HT-29 (cell line): ENCODE data around the gene ITGBL1. TPM values are rescaled to one million over a fixed set of nuclear protein-coding genes. Genes with fewer than 3 reads are reported as not detected.

Experiments used
- DNase-seq: peaks from one replicate; pipeline ENCODE4 v3.0.0-alpha.2; 2015; ENCODE audit warnings: low spot score
- total RNA-seq: library from RNA; depleted of rRNA; stranded (reverse); fragments of >200 nt; shearing (Covaris generic); gene quantifications from 2 replicates; pipeline ENCODE4 v1.2.3, GENCODE V29; 2014

The ITGBL1 gene
- total RNA-seq, 1 experiment from 2014 or later = not detected

- no peak for DNase-seq
These were observed 245.3 kb downstream of the ITGBL1 start for GRCh38 chr13:101697745-101698144.

DNA sequence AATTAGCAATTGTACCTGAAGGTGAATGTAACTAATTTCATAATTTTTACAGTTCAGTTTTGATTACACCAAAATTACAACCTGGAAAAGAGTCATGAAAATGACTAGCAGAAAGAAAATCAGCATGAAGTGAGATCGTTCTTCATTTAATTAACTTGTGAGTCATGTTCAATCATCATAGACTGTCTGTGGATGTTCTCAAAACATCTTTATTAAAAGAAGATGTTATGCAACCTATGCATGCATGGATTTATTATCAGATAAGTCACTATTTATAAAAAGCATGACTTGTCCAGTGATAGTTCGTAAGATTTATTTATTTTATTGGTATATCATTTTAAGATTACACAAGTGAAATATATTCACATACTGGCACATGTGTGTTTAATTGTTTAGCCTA is 245.9 kb downstream of the ITGBL1 start:
- no peak for DNase-seq

- DNase-seq = no peak
These were observed 248.1 kb downstream of the ITGBL1 start for GRCh38 chr13:101700598-101700997.

DNA sequence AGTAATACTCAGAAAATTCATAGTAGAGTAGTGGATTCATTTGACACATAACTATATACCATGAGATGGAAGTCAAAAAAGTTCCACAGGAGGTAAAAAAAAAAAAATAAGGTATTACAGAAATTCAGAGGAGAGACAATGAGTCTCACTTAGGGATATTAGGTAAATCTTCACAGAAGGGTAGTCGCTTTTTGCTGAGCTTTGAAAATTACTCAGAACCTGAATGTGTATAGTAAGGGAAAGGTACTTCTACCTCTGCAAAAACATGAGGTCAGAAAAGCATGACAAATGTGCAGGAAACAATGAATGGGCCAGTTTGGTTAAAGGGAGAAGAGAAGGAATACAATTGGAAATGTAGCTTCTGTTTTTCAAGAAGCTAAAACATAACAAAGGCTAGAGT is 250.6 kb downstream of the ITGBL1 start:
- no peak for DNase-seq

DNA sequence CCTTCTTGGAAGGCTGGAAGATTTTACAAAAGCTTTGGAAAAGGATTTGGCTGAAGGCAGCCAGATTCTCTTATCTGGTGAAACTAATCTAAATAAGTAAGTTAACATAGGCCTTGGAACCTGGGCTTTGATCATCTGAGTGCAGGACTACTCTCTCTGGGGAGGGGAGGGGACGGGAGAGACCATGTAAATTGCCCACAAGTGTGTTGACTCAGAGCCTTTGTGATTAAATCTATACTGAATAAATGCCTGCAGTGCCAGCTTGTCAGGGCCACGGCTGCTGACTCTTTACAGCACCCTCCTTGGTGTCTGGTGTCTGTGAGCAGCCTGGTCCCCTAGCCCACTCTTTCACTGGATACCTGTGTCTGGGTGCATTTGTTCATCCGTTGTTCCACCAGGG is 251.4 kb downstream of the ITGBL1 start:
- no peak for DNase-seq

DNA sequence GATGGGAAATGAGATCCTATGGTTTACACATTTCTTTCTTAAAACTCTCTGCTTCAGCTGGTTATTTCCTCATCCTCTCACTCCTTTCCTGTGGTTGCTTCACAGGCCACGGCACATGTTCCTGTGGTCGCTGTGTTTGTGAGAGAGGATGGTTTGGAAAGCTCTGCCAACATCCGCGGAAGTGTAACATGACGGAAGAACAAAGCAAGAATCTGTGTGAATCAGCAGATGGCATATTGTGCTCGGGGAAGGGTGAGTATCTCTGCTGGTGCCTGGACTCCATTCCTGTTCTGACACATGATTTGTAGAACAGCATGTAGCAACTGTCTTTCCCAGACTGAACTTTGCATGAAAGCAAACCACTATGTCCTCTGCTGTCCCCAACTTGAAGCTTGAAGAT is 254.2 kb downstream of the ITGBL1 start:
- DNase-seq = peak; percentile 7

DNA sequence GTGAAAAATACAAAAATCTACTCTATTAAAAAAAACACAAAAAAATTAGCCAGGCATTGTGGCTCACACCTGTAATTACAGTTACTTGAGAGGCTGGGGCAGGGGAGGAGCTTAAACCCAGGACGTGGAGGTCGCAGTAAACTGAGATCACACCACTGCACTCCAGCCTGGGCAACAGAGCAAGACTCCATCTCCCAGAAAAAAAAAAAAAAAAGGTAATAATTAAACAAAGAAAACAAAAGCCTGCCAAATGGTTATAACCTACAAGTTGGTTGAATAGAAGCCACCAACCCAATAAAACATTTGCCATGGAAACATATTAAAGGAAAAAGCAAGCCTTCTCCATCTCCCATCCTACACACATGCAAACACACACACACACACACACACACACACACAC is 255.2 kb downstream of the ITGBL1 start:
- DNase-seq = no peak

- no peak for DNase-seq
These were observed 255.6 kb downstream of the ITGBL1 start for GRCh38 chr13:101708115-101708514.

GRCh38 chr13:101709952-101710351 is 257.5 kb downstream of the ITGBL1 start:
- DNase-seq = no peak

- DNase-seq = no peak
These were observed 259.0 kb downstream of the ITGBL1 start for GRCh38 chr13:101711307-101712025.

DNA sequence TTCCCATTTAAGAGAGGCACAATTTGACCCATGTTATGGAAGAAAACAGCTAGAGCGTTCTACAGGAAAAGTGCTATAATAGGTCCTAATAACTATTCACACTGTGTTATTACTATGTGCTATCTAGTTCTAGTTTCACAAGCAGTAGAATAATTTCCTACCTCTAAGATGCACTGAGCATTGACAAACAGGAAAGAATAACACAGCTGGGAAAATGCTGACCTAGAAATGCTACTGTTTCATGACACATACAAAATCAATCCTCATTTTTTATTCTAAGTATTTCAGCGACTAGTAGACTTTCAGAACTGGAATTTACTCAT is 259.5 kb downstream of the ITGBL1 start:
- DNase-seq = no peak

DNA sequence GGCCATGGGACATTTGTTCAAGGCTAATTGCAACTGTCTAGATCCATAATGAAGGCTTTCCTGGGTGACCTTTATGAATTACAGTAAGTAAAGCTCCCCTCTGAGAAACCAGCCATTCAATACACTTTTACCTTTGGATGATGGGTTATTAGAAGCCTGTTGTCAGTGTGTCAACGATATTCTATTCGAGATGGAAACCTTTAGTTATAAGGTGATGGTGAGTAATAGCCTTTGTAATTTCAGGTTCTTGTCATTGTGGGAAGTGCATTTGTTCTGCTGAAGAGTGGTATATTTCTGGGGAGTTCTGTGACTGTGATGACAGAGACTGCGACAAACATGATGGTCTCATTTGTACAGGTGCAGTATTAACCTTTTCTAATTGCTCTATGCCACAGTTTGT is 261.7 kb downstream of the ITGBL1 start:
- DNase-seq = no peak

DNA sequence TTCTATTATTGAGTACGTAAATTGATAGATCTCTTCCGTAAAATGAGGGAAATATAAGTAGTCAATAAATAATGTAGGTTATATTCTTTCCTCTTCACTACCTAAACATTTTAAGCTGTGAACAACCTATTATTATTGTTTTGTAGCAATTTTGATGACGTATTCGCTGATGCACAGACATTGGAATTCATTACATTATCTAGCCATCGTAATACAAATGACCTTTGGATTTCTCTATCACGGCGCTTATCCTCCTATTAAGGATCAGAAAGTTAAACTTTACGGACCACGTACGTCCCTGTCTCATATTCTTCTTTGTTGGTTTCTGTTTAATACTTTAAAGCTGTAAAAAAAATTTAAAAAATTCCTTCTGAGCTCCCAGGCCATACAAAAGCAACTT is 264.9 kb downstream of the ITGBL1 start:
- no peak for DNase-seq

GRCh38 chr13:101718496-101718895 is 266.0 kb downstream of the ITGBL1 start:
- DNase-seq = no peak

DNA sequence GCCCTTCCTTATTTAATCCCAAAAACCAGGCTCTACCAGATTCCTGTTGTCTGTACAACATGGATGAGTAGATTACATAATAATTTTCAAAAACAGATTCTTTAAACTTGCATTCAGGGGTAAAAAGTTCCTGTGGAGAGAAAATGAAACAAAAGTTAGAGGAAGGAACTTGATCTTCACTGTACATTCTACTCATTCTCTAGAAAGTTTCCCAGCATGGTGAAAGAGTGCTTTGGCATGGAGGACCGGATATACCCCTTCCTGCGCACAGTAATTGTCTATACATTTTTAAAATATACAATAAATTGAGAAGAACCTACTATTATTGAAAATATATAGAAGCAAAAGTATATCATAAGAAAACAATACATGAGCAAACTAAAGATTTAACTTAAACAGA is 274.2 kb downstream of the ITGBL1 start:
- no peak for DNase-seq

DNA sequence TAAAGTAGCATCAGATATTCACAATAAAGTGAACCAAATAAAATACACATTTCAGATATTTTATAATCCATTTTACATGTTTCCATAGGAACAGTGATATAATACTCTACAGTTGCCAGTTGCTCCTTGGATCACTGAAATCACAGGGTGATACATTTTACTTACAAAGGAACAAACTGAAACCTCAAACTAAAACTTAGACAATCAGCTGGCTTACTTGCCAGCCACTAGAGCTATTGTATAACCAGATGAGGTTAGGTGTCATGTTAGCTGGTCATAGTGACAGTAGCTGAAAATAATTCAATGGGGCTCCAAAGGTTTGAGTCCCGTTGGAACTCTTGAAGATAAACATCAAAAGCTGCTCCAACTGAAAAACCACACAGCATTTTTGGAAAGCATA is 274.6 kb downstream of the ITGBL1 start:
- DNase-seq = no peak

DNA sequence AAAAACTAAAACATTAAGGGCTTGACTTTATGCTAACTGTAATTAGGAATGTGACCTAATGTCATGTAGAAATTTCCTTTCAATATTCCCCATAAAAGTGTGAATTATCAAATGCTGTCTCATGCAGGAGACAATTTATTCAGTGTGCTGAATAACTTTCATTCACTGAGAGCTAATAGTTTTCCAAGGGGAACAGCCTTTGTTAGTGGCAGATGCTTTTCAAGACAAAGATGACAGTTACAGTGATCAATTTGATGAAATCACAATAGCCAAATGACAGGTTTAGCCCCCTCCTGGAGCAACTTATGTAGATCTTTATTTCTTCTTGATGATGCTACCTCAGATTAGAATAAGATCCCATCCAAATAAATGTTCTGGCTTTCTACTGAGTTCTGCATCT is 275.5 kb downstream of the ITGBL1 start:
- no peak for DNase-seq

- DNase-seq = no peak
These were observed 276.1 kb downstream of the ITGBL1 start for GRCh38 chr13:101728615-101729014.

- no peak for DNase-seq
These were observed 278.0 kb downstream of the ITGBL1 start for GRCh38 chr13:101730420-101731000.

GRCh38 chr13:101736566-101736965 is 284.1 kb downstream of the ITGBL1 start:
- no peak for DNase-seq

DNA sequence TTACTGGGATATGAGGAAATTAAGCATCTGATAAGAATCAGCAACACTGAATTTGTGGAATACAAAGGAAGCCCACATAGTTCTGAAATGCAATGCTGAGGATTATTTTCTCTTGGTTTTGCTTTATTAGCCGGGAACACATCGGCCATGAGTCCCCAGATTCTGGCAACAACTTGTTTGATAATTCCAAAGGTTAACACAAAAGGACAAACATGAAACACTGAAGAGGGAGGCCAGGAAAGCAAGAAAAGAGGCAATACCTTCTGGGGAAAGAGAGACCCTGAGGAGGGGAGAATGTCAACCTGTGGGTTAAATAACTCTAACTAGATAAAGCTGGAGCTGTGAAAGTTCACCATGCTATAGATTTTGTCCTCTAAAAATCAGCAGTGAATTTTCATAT is 285.9 kb downstream of the ITGBL1 start:
- no peak for DNase-seq

- DNase-seq = no peak
These were observed 287.1 kb downstream of the ITGBL1 start for GRCh38 chr13:101739382-101740178.

GRCh38 chr13:101746513-101746912 is 294.0 kb downstream of the ITGBL1 start:
- DNase-seq = no peak
